Measurements from ENCODE around the gene KSR2. TPM values are rescaled to one million over a fixed set of nuclear protein-coding genes. Genes with fewer than 3 reads are reported as not detected.

The KSR2 gene
- 1 to 10 TPM in 1 of 4 donors, under 1 TPM in 3; 0.32 to 7.0 (median 0.60) TPM for total RNA-seq

GRCh38 chr12:117968826-117969659, at the start of gene KSR2:
KSR2 (minus strand) TSS chr12:117968990; CDS start chr12:117968255, 735 bp downstream.
- in situ Hi-C loops (cut with MboI; ENCODE audit: low pct_ligation_motif_present in 1 of 4, low pct_unique_long_range_greater_than_20kb in 1 of 4, low sequenced_read_pairs in 3 of 4) = no loop called here
- Histone ChIP-seq H3K27me3 (peaks cover 40% of the 10 kb centered on the region), H3K4me3 (peak within 1 kb of the TSS in 3 of 4 donors; percentile 34 to 62 (median 53)), H3K4me1 (peaks cover 0 to 16% (median 5%) of the 10 kb centered on the region in 4 donors), H3K27ac (peak within 1 kb of the TSS; percentile 66 to 84 (median 74)), H3K36me3 (no peaks in the 10 kb centered on the region), H3K9me3 (no peaks in the 10 kb centered on the region)
- intact Hi-C loops (cut with DNase I; ENCODE audit: low total_unique reads) = no loop called here
- 0 to 1% methylated on average over 5 to 51 of the region's 86 CpGs for WGBS, 2 donors (ENCODE audit: low coverage in 1 of 2)
- peak; percentile 81 for DNase-seq
- TF ChIP-seq POLR2AphosphoS5 (IDR thresholded peaks at IDR 0.05) (peak in 1 of 3 donors; percentile 29), EP300 (IDR thresholded peaks at IDR 0.05; ENCODE audit: low read depth) (no peak), POLR2A (IDR thresholded peaks at IDR 0.05) (peak; percentile 33), CTCF (IDR thresholded peaks at IDR 0.05) (no peak)

GRCh38 chr12:118017926-118018325, 49.1 kb upstream of the KSR2 start:
- no peak overlapping the region for H3K27ac ChIP-seq
- no peak overlapping the region for H3K4me3 ChIP-seq
- peaks cover 0 to 19% (median 6%) of the 10 kb centered on the region in 4 donors for H3K36me3 ChIP-seq
- H3K27me3 ChIP-seq = no peaks in the 10 kb centered on the region
- no peak for TF ChIP-seq EP300 (IDR thresholded peaks at IDR 0.05; ENCODE audit: low read depth)
- intact Hi-C loops (cut with DNase I; ENCODE audit: low total_unique reads) (no loop called here), in situ Hi-C loops (cut with MboI; ENCODE audit: low pct_ligation_motif_present in 1 of 4, low pct_unique_long_range_greater_than_20kb in 1 of 4, low sequenced_read_pairs in 3 of 4) (no loop called here)
- no peaks in the 10 kb centered on the region for H3K9me3 ChIP-seq
- peaks cover 4 to 18% (median 11%) of the 10 kb centered on the region in 4 donors for H3K4me1 ChIP-seq
- no peak for DNase-seq

- in situ Hi-C loops (cut with MboI; ENCODE audit: low pct_ligation_motif_present in 1 of 4, low pct_unique_long_range_greater_than_20kb in 1 of 4, low sequenced_read_pairs in 3 of 4) = no loop called here
- peak within 1 kb of the TSS; percentile 73 to 98 (median 85) for H3K4me3 ChIP-seq
- no peaks in the 10 kb centered on the region for H3K27me3 ChIP-seq
- H3K9me3 ChIP-seq = no peaks in the 10 kb centered on the region
- WGBS, 2 donors (ENCODE audit: low coverage in 1 of 2) = 0% methylated on average over 56 of the region's 61 CpGs; no CpG with 5 or more reads in 1 of the 2 donors
- H3K4me1 ChIP-seq = peaks cover 4 to 18% (median 11%) of the 10 kb centered on the region in 4 donors
- peak within 1 kb of the TSS; percentile 70 to 82 (median 76) for H3K27ac ChIP-seq
- peak in 1 of 3 donors; percentile 36 for TF ChIP-seq POLR2AphosphoS5 (IDR thresholded peaks at IDR 0.05)
- peak; percentile 46 for TF ChIP-seq POLR2A (IDR thresholded peaks at IDR 0.05)
- TF ChIP-seq EP300 (IDR thresholded peaks at IDR 0.05; ENCODE audit: low read depth) = no peak
- no peak for TF ChIP-seq CTCF (IDR thresholded peaks at IDR 0.05)
- intact Hi-C loops (cut with DNase I; ENCODE audit: low total_unique reads) = no loop called here
- peak; percentile 99 for DNase-seq
- H3K36me3 ChIP-seq = peaks cover 0 to 10% (median 0%) of the 10 kb centered on the region in 4 donors
These were observed 47.9 kb upstream of the KSR2 start, which contains the start of gene RFC5 for GRCh38 chr12:118016424-118017264. RFC5 (plus strand) TSS chr12:118016703; CDS start chr12:118016828, 125 bp downstream.

- peaks cover 0 to 10% (median 0%) of the 10 kb centered on the region in 4 donors for H3K36me3 ChIP-seq
- peak overlapping the region in 3 of 4 donors; percentile 73 to 98 (median 76) for H3K4me3 ChIP-seq
- TF ChIP-seq CTCF (IDR thresholded peaks at IDR 0.05) (no peak), EP300 (IDR thresholded peaks at IDR 0.05; ENCODE audit: low read depth) (no peak), POLR2AphosphoS5 (IDR thresholded peaks at IDR 0.05) (no peak), POLR2A (IDR thresholded peaks at IDR 0.05) (no peak)
- WGBS, 2 donors (ENCODE audit: low coverage in 1 of 2) = 25 to 28% methylated on average over 5 to 9 of the region's 9 CpGs
- in situ Hi-C loops (cut with MboI; ENCODE audit: low pct_ligation_motif_present in 1 of 4, low pct_unique_long_range_greater_than_20kb in 1 of 4, low sequenced_read_pairs in 3 of 4) (no loop called here), intact Hi-C loops (cut with DNase I; ENCODE audit: low total_unique reads) (no loop called here)
- H3K4me1 ChIP-seq = peaks cover 4 to 18% (median 11%) of the 10 kb centered on the region in 4 donors
- peak overlapping the region in 1 of 4 donors; percentile 82 for H3K27ac ChIP-seq
- H3K9me3 ChIP-seq = no peaks in the 10 kb centered on the region
- DNase-seq = no peak
- H3K27me3 ChIP-seq = no peaks in the 10 kb centered on the region
These were observed 47.2 kb upstream of the KSR2 start for GRCh38 chr12:118015944-118016343.
